ENCODE data around the gene PQBP1.

The PQBP1 gene

GRCh38 chrX:48890934-48891401 is 6.8 kb upstream of the PQBP1 start:
- TF ChIP-seq CTCF (IDR thresholded peaks at IDR 0.05; ENCODE audit: insufficient read depth, low read length) (no peak), REST (IDR thresholded peaks at IDR 0.05; ENCODE audit: insufficient replicate concordance, low read depth) (no peak), GABPA (IDR thresholded peaks at IDR 0.05; ENCODE audit: low read depth) (no peak), SPI1 (IDR thresholded peaks at IDR 0.05; ENCODE audit: borderline replicate concordance, low read depth) (no peak), POLR2AphosphoS5 (IDR thresholded peaks at IDR 0.05; ENCODE audit: low read depth) (no peak)
- no peak for DNase-seq (ENCODE audit: low read depth in 1 of 2, low spot score in 1 of 2)
- Histone ChIP-seq H3K27ac (replicated peaks) (no peak overlapping the region), H3K4me3 (replicated peaks; ENCODE audit: insufficient read depth, low read length) (peak overlapping the region; percentile 53), H3K27me3 (ENCODE audit: insufficient read depth, poor library complexity, severe bottlenecking) (no peaks in the 10 kb centered on the region)

- TF ChIP-seq REST (IDR thresholded peaks at IDR 0.05; ENCODE audit: insufficient replicate concordance, low read depth) (no peak), GABPA (IDR thresholded peaks at IDR 0.05; ENCODE audit: low read depth) (no peak), SPI1 (IDR thresholded peaks at IDR 0.05; ENCODE audit: borderline replicate concordance, low read depth) (no peak), CTCF (IDR thresholded peaks at IDR 0.05; ENCODE audit: insufficient read depth, low read length) (no peak), POLR2AphosphoS5 (IDR thresholded peaks at IDR 0.05; ENCODE audit: low read depth) (no peak)
- peak; percentile 67 to 79 for DNase-seq (ENCODE audit: low read depth in 1 of 2, low spot score in 1 of 2)
- Histone ChIP-seq H3K4me3 (replicated peaks; ENCODE audit: insufficient read depth, low read length) (peak overlapping the region; percentile 53), H3K27me3 (ENCODE audit: insufficient read depth, poor library complexity, severe bottlenecking) (no peaks in the 10 kb centered on the region), H3K27ac (replicated peaks) (no peak overlapping the region)
Measured at GRCh38 chrX:48891402-48892288, 6.1 kb upstream of the PQBP1 start.

- TF ChIP-seq GABPA (IDR thresholded peaks at IDR 0.05; ENCODE audit: low read depth) (no peak), POLR2AphosphoS5 (IDR thresholded peaks at IDR 0.05; ENCODE audit: low read depth) (no peak), CTCF (IDR thresholded peaks at IDR 0.05; ENCODE audit: insufficient read depth, low read length) (no peak), REST (IDR thresholded peaks at IDR 0.05; ENCODE audit: insufficient replicate concordance, low read depth) (no peak), SPI1 (IDR thresholded peaks at IDR 0.05; ENCODE audit: borderline replicate concordance, low read depth) (no peak)
- H3K4me3 ChIP-seq (replicated peaks; ENCODE audit: insufficient read depth, low read length): no peak overlapping the region
- H3K27ac ChIP-seq (replicated peaks): no peak overlapping the region
- H3K27me3 ChIP-seq (ENCODE audit: insufficient read depth, poor library complexity, severe bottlenecking): no peaks in the 10 kb centered on the region
- DNase-seq (ENCODE audit: low read depth in 1 of 2, low spot score in 1 of 2): no peak
Measured at GRCh38 chrX:48892896-48893295, 4.8 kb upstream of the PQBP1 start.
